Stimulated activated CD4-positive, alpha-beta T cell treated with anti-CD3 and anti-CD28 coated beads, Interleukin-2, amount 100 ng/mL, for 4 hours (primary cell): ENCODE results near the gene CDKN2B-AS1.

Source experiments
- DNase-seq: peaks from one replicate; pipeline ENCODE4 v3.0.0-alpha.2; 2020; ENCODE audit warnings: low read depth

CDKN2B-AS1 gene

GRCh38 chr9:22154064-22154463 lies 159.5 kb downstream of the CDKN2B-AS1 start:
- DNase-seq, result no peak

DNA sequence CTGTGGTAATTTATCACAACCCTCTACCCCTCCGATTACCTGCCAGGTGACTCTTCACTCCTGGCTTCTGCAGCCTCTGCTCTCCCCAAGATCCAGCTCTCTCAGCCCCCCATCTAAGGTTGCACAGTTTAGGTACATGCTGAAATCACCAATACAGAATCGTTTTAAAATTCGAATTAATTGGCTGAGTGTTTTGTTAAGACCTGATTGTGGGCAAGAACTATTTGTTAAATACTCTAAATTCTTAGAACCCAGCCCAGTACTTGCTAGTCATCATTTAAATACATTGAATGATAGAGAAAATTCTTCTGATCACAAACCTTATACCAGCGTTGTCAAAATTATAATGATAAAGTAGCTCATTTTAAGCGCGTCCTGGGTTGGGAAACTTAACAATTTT lies 162.0 kb downstream of the CDKN2B-AS1 start:
- DNase-seq, result no peak

DNA sequence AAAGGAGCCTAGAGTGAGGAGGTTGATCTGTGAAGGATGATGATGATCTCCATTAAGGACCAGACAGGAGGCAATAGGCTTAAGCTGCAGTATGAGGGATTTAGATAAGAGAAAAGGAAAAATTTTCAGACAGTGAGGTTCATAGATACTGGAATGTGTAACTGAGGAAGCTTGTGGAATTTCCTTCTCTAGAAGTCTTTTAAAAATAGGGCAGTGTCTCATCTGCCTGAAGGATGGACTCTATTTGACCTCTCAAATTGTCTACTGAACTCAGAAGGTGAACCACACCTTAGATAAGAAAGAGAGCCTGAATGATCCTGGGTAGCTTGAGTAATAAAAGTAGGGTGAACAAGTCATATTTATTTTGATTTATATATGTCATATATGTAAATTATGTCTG lies 162.7 kb downstream of the CDKN2B-AS1 start:
- no peak for DNase-seq

GRCh38 chr9:22157828-22158227 lies 163.2 kb downstream of the CDKN2B-AS1 start:
- DNase-seq, result no peak

DNA sequence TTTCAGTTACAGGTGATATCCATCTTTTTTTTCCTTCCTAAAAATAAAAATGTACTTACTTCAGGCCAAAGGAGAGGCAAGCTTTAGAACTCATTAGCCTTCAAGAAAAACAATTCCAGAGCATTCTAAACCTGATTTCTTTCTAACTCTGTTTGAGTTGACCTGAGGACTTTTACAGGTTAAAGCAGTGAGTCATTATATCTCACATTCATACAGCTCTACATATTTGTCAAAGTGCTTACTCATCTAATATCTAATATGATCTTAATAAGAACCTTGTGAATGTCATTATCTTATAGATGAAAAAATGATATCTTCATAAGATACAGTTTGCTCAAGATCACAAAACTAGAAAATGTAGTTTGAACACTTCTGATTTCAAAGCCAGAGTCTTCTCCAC lies 163.7 kb downstream of the CDKN2B-AS1 start:
- no peak for DNase-seq

DNA sequence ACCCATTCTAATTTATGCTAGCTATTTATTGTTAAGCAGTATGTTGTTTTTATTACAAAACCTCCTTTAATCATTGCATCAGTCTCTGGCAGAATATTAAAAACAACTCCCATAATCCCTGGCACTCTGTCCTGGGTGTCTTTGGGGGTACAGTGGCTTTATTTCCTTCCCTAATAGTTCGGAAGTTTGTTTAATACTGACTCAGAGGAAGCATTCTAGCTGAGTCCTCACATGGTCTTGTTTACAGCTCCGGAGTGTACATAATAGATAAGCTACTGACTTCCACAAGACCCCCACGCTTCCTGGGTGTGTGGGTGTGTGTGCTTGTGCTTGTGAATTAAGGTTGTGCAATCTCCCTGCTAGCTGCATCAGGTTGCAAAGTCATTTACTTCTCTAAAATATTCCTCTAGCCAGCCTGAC lies 164.3 kb downstream of the CDKN2B-AS1 start:
- DNase-seq, result no peak

- DNase-seq, result no peak
Measured at GRCh38 chr9:22159586-22159985, 165.0 kb downstream of the CDKN2B-AS1 start.

DNA sequence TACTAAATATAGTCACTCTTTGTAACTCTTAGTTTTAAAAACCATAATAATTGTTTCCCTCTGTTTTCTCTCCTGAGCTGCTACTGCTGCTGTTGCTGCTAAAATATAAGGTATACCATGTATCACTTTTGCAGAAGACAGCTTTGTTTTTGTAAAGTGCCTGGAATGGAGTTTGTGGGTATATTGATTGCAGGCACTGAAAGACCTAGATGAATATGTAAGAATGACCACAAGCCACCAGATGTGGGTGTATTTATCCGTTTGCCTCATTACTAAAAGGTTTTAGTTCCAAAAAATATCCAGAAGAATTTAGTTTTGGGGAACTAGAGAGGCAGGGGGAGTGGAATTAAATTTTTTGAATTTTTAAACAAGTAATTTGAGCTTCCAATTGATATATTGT lies 165.6 kb downstream of the CDKN2B-AS1 start:
- no peak for DNase-seq

DNA sequence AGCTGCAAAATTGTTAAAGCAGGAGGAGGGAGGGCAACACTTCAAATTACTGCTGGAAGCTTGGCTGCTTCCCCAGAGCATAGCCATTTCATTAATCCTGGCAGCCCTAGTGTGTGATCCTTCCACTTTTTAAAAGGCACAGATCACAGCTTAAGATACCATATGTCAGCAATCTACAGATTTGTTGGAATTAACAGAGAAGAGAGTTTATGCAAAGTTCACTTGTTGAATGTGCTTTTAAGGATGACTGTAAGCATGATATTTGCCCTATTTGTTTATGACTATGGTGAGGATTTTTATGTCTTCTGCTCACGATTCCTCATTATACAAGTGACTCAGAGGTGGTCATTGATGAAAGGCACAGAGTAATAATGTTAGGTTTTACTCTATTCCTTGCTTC lies 170.6 kb downstream of the CDKN2B-AS1 start:
- DNase-seq, result no peak

- DNase-seq, result no peak
Measured at GRCh38 chr9:22169243-22169642, 174.7 kb downstream of the CDKN2B-AS1 start.

DNA sequence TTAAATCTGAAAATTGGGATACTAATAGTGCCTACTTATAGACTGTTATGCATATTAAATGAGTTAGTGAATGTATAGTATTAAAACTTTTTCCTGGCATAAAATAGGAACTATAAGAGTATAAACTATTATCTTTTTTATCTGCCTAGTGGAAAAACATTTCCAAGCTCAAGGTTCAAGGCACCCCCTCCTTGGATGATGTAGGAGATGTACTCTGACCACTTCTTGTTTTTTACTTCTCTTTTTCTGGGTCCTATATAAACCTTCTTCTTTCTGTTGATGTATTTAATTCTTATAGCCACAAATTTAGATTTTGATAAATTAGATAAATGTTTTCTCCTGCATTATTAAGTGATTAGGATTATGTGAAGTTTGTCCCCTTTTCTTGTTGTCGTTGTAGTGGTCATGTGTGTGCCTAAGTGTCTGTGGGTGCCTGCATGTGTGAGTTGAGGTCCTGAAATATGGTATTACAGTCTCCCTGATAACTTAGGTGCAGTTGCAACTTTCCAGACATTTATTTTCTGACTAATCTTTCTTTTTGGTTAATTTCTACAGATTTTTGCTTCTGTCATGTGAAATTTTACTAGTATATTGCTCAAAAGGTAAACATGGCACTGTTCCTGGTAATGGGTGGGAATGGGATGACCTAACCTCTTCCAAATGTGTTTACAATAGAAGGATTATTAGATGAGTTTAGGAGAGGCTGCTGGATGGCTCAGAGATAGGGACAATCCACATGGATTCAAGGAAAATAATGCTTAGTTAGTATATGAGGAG lies 175.3 kb downstream of the CDKN2B-AS1 start:
- no peak for DNase-seq
